GM21360 (cell line): Measurements from ENCODE around the gene NUDC.

Experiments used
- ATAC-seq: cut with Tn5 transposase; IDR thresholded peaks from one replicate; pipeline ENCODE4 v1.9.1; 2021; ENCODE audit warnings: mild to moderate bottlenecking, moderate library complexity; ENCODE audit not compliant: unreplicated experiment

NUDC gene

GRCh38 chr1:26950602-26951001, 29.1 kb downstream of the NUDC start:
- ATAC-seq: no peak

- no peak for ATAC-seq
Observed at GRCh38 chr1:26951216-26951615, 29.7 kb downstream of the NUDC start.

- no peak for ATAC-seq
Observed at GRCh38 chr1:26951821-26952497, 30.4 kb downstream of the NUDC start.

GRCh38 chr1:26953374-26953773, 31.8 kb downstream of the NUDC start:
- ATAC-seq: no peak

- ATAC-seq: no peak
Observed at GRCh38 chr1:26956321-26956720, 34.8 kb downstream of the NUDC start.

GRCh38 chr1:26957306-26957705, 35.8 kb downstream of the NUDC start:
- ATAC-seq: no peak

- ATAC-seq: no peak
Observed at GRCh38 chr1:26959270-26959669, 37.7 kb downstream of the NUDC start.

GRCh38 chr1:26959722-26960624, 38.4 kb downstream of the NUDC start, which contains the start of gene KDF1:
KDF1 (minus strand) TSS chr1:26960468; CDS start chr1:26952380, 8,088 bp downstream.
- no peak for ATAC-seq

GRCh38 chr1:26960625-26960966, 39.1 kb downstream of the NUDC start:
- no peak for ATAC-seq

GRCh38 chr1:26961826-26962225, 40.3 kb downstream of the NUDC start:
- ATAC-seq: no peak

GRCh38 chr1:26965213-26965612, 43.7 kb downstream of the NUDC start:
- no peak for ATAC-seq

GRCh38 chr1:26965628-26966027, 44.1 kb downstream of the NUDC start:
- ATAC-seq: no peak

- no peak for ATAC-seq
Observed at GRCh38 chr1:26970810-26971209, 49.3 kb downstream of the NUDC start.

GRCh38 chr1:26971590-26971989, 50.0 kb downstream of the NUDC start:
- no peak for ATAC-seq

- no peak for ATAC-seq
Observed at GRCh38 chr1:26972390-26972789, 50.8 kb downstream of the NUDC start.

GRCh38 chr1:26972821-26973220, 51.3 kb downstream of the NUDC start:
- ATAC-seq: no peak

GRCh38 chr1:26976621-26977510, 55.3 kb downstream of the NUDC start:
- ATAC-seq: no peak

- no peak for ATAC-seq
Observed at GRCh38 chr1:26978901-26979300, 57.4 kb downstream of the NUDC start.

GRCh38 chr1:26981146-26981846, 59.8 kb downstream of the NUDC start:
- ATAC-seq: no peak

GRCh38 chr1:26983863-26984262, 62.3 kb downstream of the NUDC start:
- no peak for ATAC-seq

GRCh38 chr1:26984291-26984690, 62.7 kb downstream of the NUDC start:
- no peak for ATAC-seq
